Cardiac fibroblast (primary cell): ENCODE data around the gene KRTAP10-2.
"Not testable (repeated sequence)": the region's sequence is repeated elsewhere in the genome, so short reads cannot be mapped to it uniquely, and the experiment has no call there.

Experiments used
- DNase-seq, 2 donors: peaks; one replicate each; pipeline versions ENCODE4 v3.0.0 to v3.0.0-alpha.2; 2010; ENCODE audit warnings: low read depth in 2 of 2
- H3K4me3 ChIP-seq, 2 donors: replicated peaks in 1 of 2; 1 replicate in 1 of 2; 2 replicates in 1 of 2; pipeline ENCODE4 v1.5.1; 2011; ENCODE audit warnings: low read depth in 2 of 2, low read length in 2 of 2, mild to moderate bottlenecking in 2 of 2, moderate library complexity in 1 of 2
- TF ChIP-seq, protein P1 (sequence below): IDR thresholded peaks from one replicate; pipeline ENCODE4 v1.5.1; 2011; ENCODE audit warnings: low read depth, mild to moderate bottlenecking, low read length, inconsistent platforms

Gene KRTAP10-2

DNA sequence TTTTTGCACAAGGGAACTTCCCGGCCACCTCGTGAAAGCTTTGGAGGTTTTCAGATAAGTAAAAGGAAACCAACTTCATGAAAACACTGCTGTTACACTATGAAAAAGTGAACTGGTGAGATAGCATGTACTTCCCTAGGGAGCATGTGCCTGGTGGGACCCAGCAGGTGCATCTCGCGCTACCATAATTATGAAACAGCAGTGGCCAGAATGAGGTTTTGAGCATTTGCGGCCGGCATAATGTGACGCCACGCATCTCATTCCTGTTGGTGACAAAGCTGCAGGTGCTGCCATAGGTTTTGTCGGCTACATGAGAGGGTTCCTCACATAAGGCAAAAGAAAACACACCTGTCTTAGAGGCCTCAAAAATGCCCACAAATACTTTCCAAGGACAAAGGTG, 5.6 kb upstream of the KRTAP10-2 start:
- no peak overlapping the region for H3K4me3 ChIP-seq
- TF ChIP-seq, protein P1, sequence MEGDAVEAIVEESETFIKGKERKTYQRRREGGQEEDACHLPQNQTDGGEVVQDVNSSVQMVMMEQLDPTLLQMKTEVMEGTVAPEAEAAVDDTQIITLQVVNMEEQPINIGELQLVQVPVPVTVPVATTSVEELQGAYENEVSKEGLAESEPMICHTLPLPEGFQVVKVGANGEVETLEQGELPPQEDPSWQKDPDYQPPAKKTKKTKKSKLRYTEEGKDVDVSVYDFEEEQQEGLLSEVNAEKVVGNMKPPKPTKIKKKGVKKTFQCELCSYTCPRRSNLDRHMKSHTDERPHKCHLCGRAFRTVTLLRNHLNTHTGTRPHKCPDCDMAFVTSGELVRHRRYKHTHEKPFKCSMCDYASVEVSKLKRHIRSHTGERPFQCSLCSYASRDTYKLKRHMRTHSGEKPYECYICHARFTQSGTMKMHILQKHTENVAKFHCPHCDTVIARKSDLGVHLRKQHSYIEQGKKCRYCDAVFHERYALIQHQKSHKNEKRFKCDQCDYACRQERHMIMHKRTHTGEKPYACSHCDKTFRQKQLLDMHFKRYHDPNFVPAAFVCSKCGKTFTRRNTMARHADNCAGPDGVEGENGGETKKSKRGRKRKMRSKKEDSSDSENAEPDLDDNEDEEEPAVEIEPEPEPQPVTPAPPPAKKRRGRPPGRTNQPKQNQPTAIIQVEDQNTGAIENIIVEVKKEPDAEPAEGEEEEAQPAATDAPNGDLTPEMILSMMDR = no peak
- DNase-seq = no peak

DNA sequence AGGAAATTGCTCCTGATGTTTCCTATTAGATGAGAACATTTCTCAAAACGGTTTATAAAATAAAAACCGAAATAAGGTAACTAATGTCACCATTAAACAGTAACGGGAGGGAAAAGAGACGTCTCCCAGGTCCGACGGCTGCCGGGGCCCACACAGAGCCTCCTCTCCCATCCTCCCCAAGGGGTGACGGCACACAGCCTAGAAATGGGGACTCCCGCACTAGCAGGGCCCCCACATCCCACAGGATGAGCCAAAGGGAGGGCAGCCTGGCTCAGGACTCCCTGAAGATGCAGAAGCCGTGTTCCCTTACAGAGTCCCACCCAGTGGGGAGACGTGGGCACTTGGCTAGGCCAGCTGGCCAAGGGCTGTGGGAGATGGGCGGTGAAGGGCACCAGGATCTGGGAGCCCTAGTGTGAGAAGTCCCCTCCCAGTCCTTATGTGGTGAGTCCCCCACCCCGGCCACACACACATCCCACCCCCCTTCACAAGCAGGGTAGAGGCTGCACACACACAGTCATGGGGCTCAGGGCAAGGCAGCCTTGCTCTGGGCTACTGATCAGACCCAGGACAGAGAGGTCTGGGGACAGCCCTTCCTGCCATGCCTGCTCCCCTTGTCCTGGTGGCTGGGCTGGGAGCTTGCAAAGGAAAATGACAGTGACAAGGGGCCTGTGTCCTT, 4.0 kb upstream of the KRTAP10-2 start:
- no peak for DNase-seq
- TF ChIP-seq, protein P1 = no peak
- H3K4me3 ChIP-seq = no peak overlapping the region

DNA sequence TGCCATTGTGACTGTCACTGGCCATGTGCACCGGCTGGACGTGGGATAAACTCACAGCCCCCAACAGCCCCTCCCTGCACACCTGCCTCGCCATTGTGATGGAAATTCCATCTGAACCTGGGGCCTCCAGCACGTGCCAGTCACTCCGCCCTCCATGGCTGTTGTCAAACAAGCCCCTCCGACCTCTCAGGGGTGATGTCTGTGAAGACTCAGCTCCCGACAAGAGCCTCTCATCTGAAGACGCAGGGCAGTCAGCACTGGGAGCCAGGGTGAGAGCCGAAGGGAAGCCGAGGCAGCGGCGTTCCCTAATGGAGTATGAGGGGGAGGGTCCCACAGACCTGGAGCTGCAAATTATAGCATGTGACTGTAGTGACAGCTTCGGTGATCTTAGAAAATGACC, 1.4 kb upstream of the KRTAP10-2 start:
- TF ChIP-seq, protein P1 = no peak
- DNase-seq = no peak
- no peak overlapping the region for H3K4me3 ChIP-seq

DNA sequence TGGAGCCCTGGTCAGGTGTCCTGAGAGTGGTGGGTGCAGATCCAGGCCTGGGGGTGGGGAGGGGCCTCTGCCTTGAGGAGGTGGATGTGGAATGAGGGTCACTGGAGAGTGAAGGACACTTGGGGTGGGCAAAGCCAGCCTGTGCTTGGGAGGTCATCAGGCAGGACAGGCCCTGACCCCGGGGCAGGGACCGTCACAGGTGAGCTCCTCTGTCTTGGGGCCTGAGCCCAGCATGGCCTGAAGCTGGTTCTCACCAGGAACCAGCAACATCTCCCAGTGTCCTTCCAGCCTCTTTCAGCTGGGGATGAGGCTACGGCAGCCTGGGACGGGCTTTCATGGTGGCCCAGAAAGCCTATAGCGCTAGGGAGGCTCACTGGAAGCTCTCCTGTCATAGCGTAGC, 831 bp upstream of the KRTAP10-2 start:
- no peak for DNase-seq
- H3K4me3 ChIP-seq = no peak overlapping the region
- TF ChIP-seq, protein P1 = no peak

DNA sequence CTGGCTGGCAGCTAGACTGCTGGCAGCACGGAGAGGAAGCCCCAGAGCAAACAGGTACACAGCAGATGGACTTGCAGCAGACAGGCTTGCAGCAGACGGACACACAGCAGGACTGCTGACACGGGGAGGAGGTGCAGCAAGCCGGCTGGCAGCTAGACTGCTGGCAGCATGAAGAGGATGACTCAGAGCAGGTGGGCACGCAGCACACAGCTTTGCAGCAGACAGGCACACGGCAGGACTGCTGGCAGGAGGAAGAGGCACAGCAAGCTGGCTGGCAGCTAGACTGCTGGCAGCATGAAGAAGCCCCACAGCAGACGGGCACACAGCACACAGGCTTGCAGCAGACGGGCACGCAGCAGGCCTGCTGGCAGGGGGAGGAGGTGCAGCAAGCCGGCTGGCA, 498 bp downstream of the KRTAP10-2 start:
- TF ChIP-seq, protein P1 = no peak
- H3K4me3 ChIP-seq = no peak overlapping the region
- DNase-seq = no peak

DNA sequence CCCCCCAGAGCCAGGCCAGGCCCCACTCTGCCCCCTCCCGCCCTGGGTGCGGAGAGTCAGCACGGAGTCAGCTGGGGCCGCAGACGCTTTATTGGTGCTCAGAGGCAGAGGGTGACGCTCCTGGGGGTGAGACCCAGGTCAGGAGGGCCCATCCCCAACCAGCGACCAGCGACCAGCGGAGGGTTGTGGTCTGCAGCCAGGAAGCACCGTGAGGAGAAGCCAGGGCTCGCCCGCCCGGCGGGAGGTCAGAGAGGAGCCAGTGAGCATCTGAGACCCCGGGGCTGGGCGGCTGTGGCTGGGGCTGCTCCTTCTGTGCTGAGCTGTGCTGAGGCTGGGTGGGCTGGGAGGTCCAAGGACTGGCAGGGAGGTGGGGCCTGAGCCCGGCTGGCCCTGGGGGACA, 1.0 kb downstream of the KRTAP10-2 start:
- DNase-seq, H3K4me3 ChIP-seq: not testable (repeated sequence)

DNA sequence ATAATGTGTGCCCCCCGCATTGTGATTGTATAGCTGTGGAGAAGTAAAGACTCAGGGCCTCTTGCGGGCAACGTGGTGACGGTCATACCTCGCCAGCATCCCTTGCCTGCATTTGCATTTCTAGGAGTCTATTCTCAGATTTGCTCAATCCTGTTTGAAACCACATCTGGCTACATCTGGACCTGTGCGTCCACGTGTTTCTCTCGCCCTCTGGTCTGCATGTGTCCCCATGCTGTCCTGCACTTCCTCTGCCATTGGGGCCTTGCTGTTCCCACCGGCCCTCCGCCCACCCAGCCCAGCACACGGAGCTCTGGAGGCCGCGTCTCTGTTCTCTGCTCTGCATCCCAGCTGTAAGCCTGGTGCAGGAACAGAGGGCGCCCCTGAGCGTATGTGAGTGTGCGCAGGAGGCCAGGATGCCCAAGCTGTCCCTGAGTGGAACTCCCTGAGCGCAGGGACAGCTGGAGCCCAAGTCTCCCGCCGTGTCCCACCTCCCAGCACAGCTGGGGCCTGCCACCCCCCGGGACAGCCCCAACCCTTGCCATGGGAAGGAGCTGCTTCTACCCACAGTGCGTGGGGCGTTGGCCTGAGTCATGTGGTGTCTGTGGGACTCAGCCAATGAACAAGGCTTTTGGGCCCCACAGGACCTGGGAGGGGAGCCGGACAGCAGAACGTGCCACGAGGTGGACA, 1.6 kb downstream of the KRTAP10-2 start:
- DNase-seq = no peak
- no peak overlapping the region for H3K4me3 ChIP-seq
- TF ChIP-seq, protein P1 = no peak
